GDM1 (cell line): ENCODE data around the gene HDAC9.
"Not testable (repeated sequence)": the region's sequence is repeated elsewhere in the genome, so short reads cannot be mapped to it uniquely, and the experiment has no call there.

Source experiments
- DNase-seq: peaks from one replicate; lab custom pipeline; 2025; lab: John Stamatoyannopoulos, UW

Gene HDAC9

DNA sequence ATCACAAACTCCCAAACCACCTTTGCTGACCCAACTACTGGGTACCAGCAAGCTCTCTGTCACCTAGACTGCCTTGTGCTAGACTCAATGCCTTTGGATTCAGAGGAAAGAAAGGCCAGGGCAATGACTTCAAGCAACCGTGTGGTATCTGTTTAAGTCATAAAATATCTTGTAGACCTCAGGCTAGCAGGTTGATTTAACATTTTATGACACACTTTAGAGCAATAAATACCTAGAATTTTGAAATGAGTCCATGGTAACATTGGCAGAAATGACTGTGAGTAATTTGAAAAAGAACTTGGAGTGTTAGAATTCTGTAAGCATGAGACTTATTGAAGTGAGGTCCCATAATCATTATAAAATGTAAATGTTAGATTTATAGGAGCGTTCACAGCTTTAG lies 534.7 kb downstream of the HDAC9 start:
- DNase-seq: no peak

DNA sequence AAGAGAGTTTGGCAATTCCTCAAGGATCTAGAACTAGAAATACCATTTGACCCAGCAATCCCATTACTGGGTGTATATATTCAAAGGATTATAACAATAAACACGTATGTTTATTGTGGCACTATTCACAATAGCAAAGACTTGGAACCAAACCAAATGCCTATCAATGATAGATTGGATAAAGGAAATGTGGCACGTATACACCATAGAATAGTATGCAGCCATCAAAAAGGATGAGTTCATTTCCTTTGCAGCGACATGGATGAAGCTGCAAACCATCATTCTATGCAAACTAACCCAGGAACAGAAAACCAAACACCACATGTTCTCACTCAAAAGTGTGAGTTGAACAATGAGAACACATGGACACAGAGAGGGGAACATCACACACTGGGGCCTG lies 537.4 kb downstream of the HDAC9 start:
- not testable (repeated sequence) for DNase-seq

DNA sequence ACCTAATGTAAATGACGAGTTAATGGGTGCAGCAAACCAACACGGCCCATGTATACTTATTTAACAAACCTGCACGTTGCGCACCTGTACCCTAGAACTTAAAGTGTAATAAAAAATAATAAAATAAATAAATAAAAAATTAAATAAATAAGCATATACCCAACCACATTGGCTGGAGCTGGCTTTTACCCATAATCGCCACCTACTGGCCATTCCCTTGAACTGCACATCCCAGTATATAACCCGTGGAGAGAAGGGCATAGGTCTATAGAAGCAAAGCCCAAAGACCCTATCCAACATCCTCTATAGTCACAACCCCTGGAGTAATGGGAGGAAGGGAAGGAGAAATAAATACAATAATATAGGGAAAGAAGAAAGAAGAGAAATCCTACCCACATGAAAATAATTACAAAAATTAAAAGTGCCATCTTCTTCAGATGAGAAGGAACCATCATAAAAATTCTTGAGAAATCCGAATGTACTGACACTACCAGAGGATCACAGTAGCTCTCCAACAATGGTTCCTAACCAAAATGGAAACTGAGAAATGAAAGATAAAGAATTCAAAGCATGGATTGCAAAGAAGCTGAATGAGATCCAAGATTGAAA lies 556.3 kb downstream of the HDAC9 start:
- no peak for DNase-seq
